Uterus (tissue), 2 donors: ENCODE measurements around the gene A2M.

Experiments
- POLR2A ChIP-seq, 2 donors: fragments of 450-650 bp; IDR thresholded peaks; one replicate each; pipeline ENCODE4 v1.6.1; 2016; ENCODE audit warnings: antibody characterized with exemption in 2 of 2, mild to moderate bottlenecking in 1 of 2, moderate library complexity in 1 of 2
- TF ChIP-seq, protein P1 (sequence below), 4 experiments: fragments of 200-600 bp in 2 of 4; fragments of 450-650 bp in 2 of 4; sonication (generic) in 2 of 4; IDR thresholded peaks; one replicate each; pipeline ENCODE4 v1.5.1; 2016 to 2019; ENCODE audit warnings: antibody characterized with exemption in 4 of 4, mild to moderate bottlenecking in 2 of 4, moderate library complexity in 1 of 4

GRCh38 chr12:9130244-9130643 lies 14.5 kb upstream of the A2M start:
- TF ChIP-seq, protein P1, sequence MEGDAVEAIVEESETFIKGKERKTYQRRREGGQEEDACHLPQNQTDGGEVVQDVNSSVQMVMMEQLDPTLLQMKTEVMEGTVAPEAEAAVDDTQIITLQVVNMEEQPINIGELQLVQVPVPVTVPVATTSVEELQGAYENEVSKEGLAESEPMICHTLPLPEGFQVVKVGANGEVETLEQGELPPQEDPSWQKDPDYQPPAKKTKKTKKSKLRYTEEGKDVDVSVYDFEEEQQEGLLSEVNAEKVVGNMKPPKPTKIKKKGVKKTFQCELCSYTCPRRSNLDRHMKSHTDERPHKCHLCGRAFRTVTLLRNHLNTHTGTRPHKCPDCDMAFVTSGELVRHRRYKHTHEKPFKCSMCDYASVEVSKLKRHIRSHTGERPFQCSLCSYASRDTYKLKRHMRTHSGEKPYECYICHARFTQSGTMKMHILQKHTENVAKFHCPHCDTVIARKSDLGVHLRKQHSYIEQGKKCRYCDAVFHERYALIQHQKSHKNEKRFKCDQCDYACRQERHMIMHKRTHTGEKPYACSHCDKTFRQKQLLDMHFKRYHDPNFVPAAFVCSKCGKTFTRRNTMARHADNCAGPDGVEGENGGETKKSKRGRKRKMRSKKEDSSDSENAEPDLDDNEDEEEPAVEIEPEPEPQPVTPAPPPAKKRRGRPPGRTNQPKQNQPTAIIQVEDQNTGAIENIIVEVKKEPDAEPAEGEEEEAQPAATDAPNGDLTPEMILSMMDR (IDR thresholded peaks at IDR 0.05), result no peak
- no peak for TF ChIP-seq POLR2A (IDR thresholded peaks at IDR 0.05)
